KOPT-K1 (cell line): ENCODE results near the gene MCTP1.

ENCODE experiments used
- H3K27ac ChIP-seq: fragments of 200-600 bp; sonication (generic); 2 replicates; pipeline ENCODE4 v1.5.1; 2016; ENCODE audit warnings: antibody characterized with exemption, mild to moderate bottlenecking, low read depth, low read length; ENCODE audit not compliant: poor library complexity, severe bottlenecking
- H3K36me3 ChIP-seq: fragments of 200-600 bp; sonication (generic); 2 replicates; pipeline ENCODE4 v1.5.1; 2017; ENCODE audit warnings: antibody characterized with exemption, mild to moderate bottlenecking, low read length, moderate library complexity; ENCODE audit not compliant: insufficient read depth
- H3K9me3 ChIP-seq: fragments of 200-600 bp; sonication (generic); 2 replicates; pipeline ENCODE4 v1.5.1; 2017; ENCODE audit warnings: antibody characterized with exemption, low read length, mild to moderate bottlenecking; ENCODE audit not compliant: insufficient read depth, poor library complexity, severe bottlenecking

MCTP1 gene

DNA sequence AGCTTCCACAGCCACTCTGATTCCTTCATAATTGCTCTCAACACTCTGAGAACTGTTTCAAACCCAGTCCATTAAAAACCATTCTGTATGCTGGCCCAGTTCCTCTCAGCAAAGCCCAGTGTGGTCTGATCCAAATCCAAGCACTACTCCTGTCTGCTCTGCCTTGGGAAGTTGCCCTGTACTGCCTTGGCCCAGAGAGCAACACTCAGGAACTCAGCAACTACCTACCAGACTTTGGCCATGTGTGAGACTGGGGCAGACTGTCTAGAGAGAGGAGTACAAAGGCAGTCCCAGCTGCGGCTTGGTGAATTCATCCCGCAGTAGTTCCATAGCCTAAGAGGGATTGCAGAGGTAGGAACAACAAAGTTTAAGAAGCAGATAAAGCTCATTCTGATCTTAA is 214.4 kb downstream of the MCTP1 start:
- no peaks in the 10 kb centered on the region for H3K36me3 ChIP-seq
- H3K27ac ChIP-seq, result no peak overlapping the region
- H3K9me3 ChIP-seq, result no peaks in the 10 kb centered on the region

DNA sequence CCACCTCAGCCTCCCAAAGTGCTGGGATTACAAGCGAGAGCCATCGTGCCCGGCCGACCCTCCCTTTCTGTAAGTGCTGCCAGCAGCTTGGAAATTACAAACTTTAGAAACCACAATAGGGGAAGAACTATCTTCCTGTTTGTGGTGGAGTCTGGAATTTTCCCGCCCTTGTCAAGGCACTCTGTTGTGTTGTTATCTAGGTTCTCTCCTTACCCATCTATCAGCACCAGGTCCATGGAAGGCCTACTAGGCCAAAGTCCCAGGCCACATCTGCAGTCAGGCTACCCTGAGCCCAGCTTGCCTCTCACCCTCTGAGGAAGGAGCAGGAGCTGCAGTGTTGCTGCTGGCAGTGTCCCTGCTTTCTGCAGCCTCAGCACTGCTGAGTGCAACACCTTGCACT is 214.9 kb downstream of the MCTP1 start:
- Histone ChIP-seq H3K36me3 (no peaks in the 10 kb centered on the region), H3K27ac (no peak overlapping the region), H3K9me3 (no peaks in the 10 kb centered on the region)

GRCh38 chr5:95069021-95069420 is 215.9 kb downstream of the MCTP1 start:
- Histone ChIP-seq H3K27ac (no peak overlapping the region), H3K9me3 (no peaks in the 10 kb centered on the region), H3K36me3 (no peaks in the 10 kb centered on the region)

GRCh38 chr5:95068289-95068910 is 216.5 kb downstream of the MCTP1 start:
- Histone ChIP-seq H3K9me3 (no peaks in the 10 kb centered on the region), H3K27ac (no peak overlapping the region), H3K36me3 (no peaks in the 10 kb centered on the region)

DNA sequence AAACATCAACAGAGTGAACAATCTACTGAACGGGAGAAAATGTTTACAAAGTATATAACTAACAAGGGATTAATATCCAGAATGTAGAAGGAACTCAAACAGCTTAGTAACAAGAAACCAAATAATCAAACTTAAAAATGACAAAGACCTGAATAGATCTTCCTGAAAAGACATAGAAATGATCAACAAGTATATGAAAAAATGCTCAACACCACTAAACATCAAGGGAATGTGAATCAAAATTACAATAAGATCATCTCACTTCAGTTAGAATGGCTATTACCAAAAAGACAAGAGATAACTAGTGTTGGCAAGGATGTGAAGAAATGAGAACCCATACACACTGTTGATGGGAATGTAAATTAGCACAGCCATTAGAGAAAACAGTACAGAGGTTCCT is 218.8 kb downstream of the MCTP1 start:
- Histone ChIP-seq H3K9me3 (no peaks in the 10 kb centered on the region), H3K27ac (no peak overlapping the region), H3K36me3 (no peaks in the 10 kb centered on the region)

- Histone ChIP-seq H3K36me3 (no peaks in the 10 kb centered on the region), H3K9me3 (no peaks in the 10 kb centered on the region), H3K27ac (no peak overlapping the region)
These were observed 221.4 kb downstream of the MCTP1 start for GRCh38 chr5:95063492-95063891.

- Histone ChIP-seq H3K9me3 (no peaks in the 10 kb centered on the region), H3K36me3 (no peaks in the 10 kb centered on the region), H3K27ac (no peak overlapping the region)
These were observed 224.8 kb downstream of the MCTP1 start for GRCh38 chr5:95060098-95060497.

GRCh38 chr5:95059636-95060035 is 225.3 kb downstream of the MCTP1 start:
- Histone ChIP-seq H3K9me3 (no peaks in the 10 kb centered on the region), H3K27ac (no peak overlapping the region), H3K36me3 (no peaks in the 10 kb centered on the region)

DNA sequence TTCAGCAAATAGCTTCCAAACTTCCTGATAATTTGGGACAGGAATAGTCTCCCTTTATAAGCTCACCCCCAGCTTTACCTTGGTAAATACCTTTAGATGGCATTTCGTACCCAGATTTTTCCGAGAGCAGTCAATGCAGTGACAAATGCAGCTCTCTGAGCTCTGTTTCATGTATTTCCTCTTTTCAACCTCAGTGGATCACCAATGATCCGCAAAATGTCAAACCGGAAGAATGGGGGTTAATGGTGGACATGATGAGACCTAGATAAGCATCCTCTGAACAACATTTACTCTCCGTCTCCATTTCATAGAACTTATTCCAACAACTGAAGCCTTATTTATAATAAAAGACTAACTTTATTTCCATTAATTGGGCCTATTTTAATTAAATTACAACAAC is 227.3 kb downstream of the MCTP1 start:
- Histone ChIP-seq H3K36me3 (no peaks in the 10 kb centered on the region), H3K27ac (no peak overlapping the region), H3K9me3 (no peaks in the 10 kb centered on the region)

DNA sequence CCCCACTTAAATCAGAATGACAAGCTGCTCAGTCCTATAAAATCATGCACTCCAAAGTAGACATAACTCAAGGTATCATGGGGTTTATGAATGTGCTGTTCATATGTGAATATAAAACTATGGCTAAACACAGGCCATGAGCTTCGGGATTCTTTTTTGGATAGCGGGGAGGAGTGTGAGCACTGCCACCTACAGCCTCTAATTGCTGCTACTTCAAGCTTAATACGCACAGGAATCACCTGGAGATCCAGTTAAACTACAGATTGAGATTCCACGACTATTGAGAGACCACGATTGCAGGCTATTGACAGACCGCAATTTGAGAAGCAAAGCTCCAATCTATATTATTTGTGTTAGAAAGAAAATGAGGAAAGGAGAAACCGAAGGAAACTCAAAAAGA is 231.6 kb downstream of the MCTP1 start:
- Histone ChIP-seq H3K9me3 (no peaks in the 10 kb centered on the region), H3K36me3 (no peaks in the 10 kb centered on the region), H3K27ac (no peak overlapping the region)

DNA sequence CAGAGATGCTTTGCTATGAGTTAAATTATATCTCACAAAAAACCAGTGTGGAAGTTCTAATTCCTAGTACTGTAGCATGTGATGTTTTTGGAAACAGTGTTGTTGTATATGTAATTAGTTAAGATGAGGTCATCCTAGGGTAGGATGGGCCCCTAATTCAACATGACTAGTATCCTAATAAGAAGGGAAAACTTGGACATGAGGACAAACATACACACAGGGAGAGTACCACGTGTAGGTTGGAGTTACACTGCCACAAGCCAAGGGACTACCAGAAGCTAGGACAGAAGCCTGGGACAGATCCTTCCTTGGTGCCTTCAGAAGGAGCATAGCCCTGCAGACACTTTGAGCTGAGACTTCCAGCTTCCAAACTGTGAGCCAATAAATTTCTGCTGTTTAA is 234.2 kb downstream of the MCTP1 start:
- no peaks in the 10 kb centered on the region for H3K36me3 ChIP-seq
- no peak overlapping the region for H3K27ac ChIP-seq
- H3K9me3 ChIP-seq, result no peaks in the 10 kb centered on the region

DNA sequence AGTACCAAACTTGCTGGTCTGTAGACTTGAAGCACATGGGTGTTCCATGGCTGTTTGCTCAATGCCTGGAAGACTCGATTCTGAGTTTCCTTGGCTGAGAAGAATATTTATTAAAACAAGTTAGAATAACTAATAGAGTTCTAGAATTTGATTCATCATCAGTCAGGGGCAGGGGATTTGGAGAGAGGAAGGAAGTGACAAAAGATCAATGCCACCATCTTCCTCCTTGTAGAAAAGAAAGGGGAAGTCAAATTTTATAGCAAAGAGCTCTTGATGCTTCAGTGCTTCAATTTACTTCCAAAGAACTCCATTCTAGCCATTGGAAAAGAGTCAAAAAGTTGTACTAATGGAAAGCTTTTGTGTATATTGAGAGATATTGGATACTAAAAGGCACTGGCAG is 236.3 kb downstream of the MCTP1 start:
- H3K36me3 ChIP-seq, result no peaks in the 10 kb centered on the region
- H3K9me3 ChIP-seq, result no peaks in the 10 kb centered on the region
- H3K27ac ChIP-seq, result no peak overlapping the region

- Histone ChIP-seq H3K9me3 (no peaks in the 10 kb centered on the region), H3K36me3 (no peaks in the 10 kb centered on the region), H3K27ac (no peak overlapping the region)
These were observed 239.5 kb downstream of the MCTP1 start for GRCh38 chr5:95045181-95045965.

GRCh38 chr5:95044096-95044495 is 240.8 kb downstream of the MCTP1 start:
- Histone ChIP-seq H3K36me3 (no peaks in the 10 kb centered on the region), H3K9me3 (no peaks in the 10 kb centered on the region), H3K27ac (no peak overlapping the region)

DNA sequence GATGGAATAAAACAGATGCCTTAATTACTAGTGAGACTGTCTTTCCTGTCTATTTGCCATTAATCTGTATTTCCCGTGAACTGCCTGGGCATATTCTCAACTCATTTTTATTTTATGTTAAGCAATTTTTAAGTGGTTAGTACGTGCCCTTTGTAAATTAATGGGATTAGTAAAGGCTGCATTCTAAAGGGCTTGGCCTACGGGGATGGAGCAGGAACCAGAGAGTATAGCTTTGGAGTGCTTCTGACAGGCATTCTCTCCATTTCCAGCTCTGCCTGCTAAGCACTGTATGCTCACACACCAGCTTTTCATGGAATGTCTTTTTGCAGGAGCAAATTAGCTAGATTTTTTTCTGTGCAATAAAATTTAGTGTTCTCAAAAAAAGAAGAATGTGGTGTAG is 241.2 kb downstream of the MCTP1 start:
- Histone ChIP-seq H3K27ac (no peak overlapping the region), H3K36me3 (no peaks in the 10 kb centered on the region), H3K9me3 (no peaks in the 10 kb centered on the region)

- H3K36me3 ChIP-seq, result no peaks in the 10 kb centered on the region
- no peaks in the 10 kb centered on the region for H3K9me3 ChIP-seq
- no peak overlapping the region for H3K27ac ChIP-seq
These were observed 241.7 kb downstream of the MCTP1 start for GRCh38 chr5:95043234-95043633.
